MM.1S (cell line): Measurements from ENCODE around the gene ADGRG4.

ENCODE experiments used
- DNase-seq: peaks from one replicate; pipeline ENCODE4 v3.0.0-alpha.2; 2015
- H2AFZ ChIP-seq: fragments of 300-600 bp; sonication (generic); 2 replicates; pipeline ENCODE4 v1.6.0; 2016; ENCODE audit warnings: antibody characterized with exemption, low read length
- H3F3A ChIP-seq: fragments of 300-600 bp; sonication (generic); 2 replicates; pipeline ENCODE4 v1.6.1; 2016; ENCODE audit warnings: mild to moderate bottlenecking, antibody characterized with exemption, low read length, moderate library complexity, mixed read lengths; ENCODE audit not compliant: insufficient read depth
- H3K27ac ChIP-seq: fragments of 300-600 bp; sonication (generic); 2 replicates; pipeline ENCODE4 v1.5.1; 2016; ENCODE audit warnings: mild to moderate bottlenecking, low read length
- H3K27me3 ChIP-seq: fragments of 300-600 bp; sonication (generic); replicated peaks from 2 replicates; pipeline ENCODE4 v1.6.0; 2016; ENCODE audit warnings: low read length; ENCODE audit not compliant: insufficient read depth
- H3K36me3 ChIP-seq: fragments of 300-600 bp; sonication (generic); replicated peaks from 2 replicates; pipeline ENCODE4 v1.6.1; 2016; ENCODE audit warnings: mild to moderate bottlenecking, low read length, mixed read lengths; ENCODE audit not compliant: insufficient read depth
- H3K4me1 ChIP-seq: fragments of 300-600 bp; sonication (generic); 2 replicates; pipeline ENCODE4 v1.6.1; 2016; ENCODE audit warnings: low read length, mixed read lengths
- H3K4me2 ChIP-seq: fragments of 300-600 bp; sonication (generic); 2 replicates; pipeline ENCODE4 v1.6.0; 2016; ENCODE audit warnings: low read depth, low read length
- H3K4me3 ChIP-seq: fragments of 300-600 bp; sonication (generic); 2 replicates; pipeline ENCODE4 v1.5.1; 2016; ENCODE audit warnings: low read length, mixed read lengths
- H3K79me2 ChIP-seq: fragments of 300-600 bp; sonication (generic); 2 replicates; pipeline ENCODE4 v1.6.1; 2016; ENCODE audit warnings: mixed run types, low read length, mixed read lengths
- H3K9ac ChIP-seq: fragments of 300-600 bp; sonication (generic); 2 replicates; pipeline ENCODE4 v1.6.1; 2016; ENCODE audit warnings: low read length, mixed read lengths
- H3K9me2 ChIP-seq: fragments of 300-600 bp; sonication (generic); replicated peaks from 2 replicates; pipeline ENCODE4 v1.6.1; 2016; ENCODE audit warnings: mild to moderate bottlenecking, low read length, mixed read lengths; ENCODE audit not compliant: insufficient read depth
- H3K9me3 ChIP-seq: fragments of 300-600 bp; sonication (generic); replicated peaks from 2 replicates; pipeline ENCODE4 v1.6.1; 2016; ENCODE audit warnings: mild to moderate bottlenecking, low read length, mixed read lengths; ENCODE audit not compliant: insufficient read depth
- H4K20me1 ChIP-seq: fragments of 300-600 bp; sonication (generic); 2 replicates; pipeline ENCODE4 v1.6.1; 2016; ENCODE audit warnings: mild to moderate bottlenecking, low read length, moderate library complexity, mixed read lengths; ENCODE audit not compliant: insufficient read depth
- EZH2 ChIP-seq: fragments of 300-600 bp; sonication (generic); optimal IDR thresholded peaks from 2 replicates; pipeline ENCODE3; 2017; ENCODE audit warnings: low read depth, mild to moderate bottlenecking, antibody characterized with exemption, low read length, mixed read lengths
- EZH2phosphoT487 ChIP-seq: fragments of 300-600 bp; sonication (generic); IDR thresholded peaks from 2 replicates; pipeline ENCODE4 v1.6.1; 2018; ENCODE audit warnings: antibody characterized with exemption, low read length
- TF ChIP-seq, protein P1 (sequence below): fragments of 300-600 bp; sonication (generic); IDR thresholded peaks from 2 replicates; pipeline ENCODE4 v1.5.1; 2016; ENCODE audit warnings: antibody characterized with exemption, low read length, mixed read lengths

Gene ADGRG4

DNA sequence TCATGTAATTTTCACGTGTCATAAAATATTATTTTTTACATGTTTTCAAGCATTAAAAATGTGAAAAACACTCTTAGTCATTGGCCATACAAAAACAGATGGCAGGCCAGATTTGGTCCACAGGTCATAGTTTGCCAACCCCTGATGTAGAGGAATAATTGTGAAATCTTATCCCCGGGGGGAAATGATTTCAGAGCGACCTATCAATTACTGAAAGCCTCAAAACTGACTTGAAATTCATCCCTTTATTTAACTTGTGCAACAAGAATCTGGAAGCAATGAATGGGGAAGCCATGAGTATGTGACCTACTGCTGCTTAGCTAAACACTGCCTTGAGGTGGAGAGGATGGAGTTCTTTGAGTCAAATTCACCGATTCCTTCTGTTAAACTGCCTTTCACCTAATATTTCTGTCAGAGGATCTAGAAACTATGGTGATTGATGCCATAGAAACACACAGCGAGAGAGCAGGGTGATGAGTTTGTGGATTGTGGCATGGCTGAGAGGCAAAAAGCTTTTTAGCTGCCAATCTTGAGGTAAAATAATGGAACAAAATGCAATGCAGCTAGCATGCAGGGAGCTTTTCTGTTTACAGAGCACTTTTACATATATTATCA is 156.6 kb downstream of the ADGRG4 start:
- Histone ChIP-seq H3K9me3 (no peaks in the 10 kb centered on the region), H3K79me2 (no peaks in the 10 kb centered on the region), H3K4me2 (no peak overlapping the region), H3K36me3 (no peaks in the 10 kb centered on the region), H3K4me3 (no peak overlapping the region), H2AFZ (no peak overlapping the region), H3K9me2 (no peaks in the 10 kb centered on the region), H3K27me3 (no peaks in the 10 kb centered on the region), H3K27ac (no peak overlapping the region), H4K20me1 (no peaks in the 10 kb centered on the region), H3K9ac (no peak overlapping the region), H3K4me1 (no peaks in the 10 kb centered on the region), H3F3A (no peaks in the 10 kb centered on the region)
- no peak for DNase-seq
- TF ChIP-seq EZH2phosphoT487 (no peak), EZH2 (no peak)
- TF ChIP-seq, protein P1, sequence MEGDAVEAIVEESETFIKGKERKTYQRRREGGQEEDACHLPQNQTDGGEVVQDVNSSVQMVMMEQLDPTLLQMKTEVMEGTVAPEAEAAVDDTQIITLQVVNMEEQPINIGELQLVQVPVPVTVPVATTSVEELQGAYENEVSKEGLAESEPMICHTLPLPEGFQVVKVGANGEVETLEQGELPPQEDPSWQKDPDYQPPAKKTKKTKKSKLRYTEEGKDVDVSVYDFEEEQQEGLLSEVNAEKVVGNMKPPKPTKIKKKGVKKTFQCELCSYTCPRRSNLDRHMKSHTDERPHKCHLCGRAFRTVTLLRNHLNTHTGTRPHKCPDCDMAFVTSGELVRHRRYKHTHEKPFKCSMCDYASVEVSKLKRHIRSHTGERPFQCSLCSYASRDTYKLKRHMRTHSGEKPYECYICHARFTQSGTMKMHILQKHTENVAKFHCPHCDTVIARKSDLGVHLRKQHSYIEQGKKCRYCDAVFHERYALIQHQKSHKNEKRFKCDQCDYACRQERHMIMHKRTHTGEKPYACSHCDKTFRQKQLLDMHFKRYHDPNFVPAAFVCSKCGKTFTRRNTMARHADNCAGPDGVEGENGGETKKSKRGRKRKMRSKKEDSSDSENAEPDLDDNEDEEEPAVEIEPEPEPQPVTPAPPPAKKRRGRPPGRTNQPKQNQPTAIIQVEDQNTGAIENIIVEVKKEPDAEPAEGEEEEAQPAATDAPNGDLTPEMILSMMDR: no peak

DNA sequence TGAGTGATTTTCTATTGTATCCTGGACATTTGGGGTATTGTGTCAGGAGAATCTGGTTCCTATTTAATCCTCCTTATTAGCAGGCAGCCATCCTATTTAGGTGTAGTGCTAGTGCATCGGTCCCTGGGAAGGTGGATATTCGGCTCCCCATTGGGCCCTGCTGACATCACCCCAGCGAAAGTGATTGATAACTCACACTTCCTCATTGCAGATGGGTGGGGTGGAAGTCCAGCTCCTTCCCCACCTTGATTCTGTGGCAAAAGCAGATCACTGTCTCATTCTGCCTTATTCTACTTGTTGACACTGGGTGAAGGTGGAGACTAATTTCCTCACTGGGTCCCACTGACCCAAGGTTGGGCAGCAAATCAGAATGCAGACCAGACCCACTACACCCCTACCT is 163.8 kb downstream of the ADGRG4 start:
- H3K36me3 ChIP-seq: no peaks in the 10 kb centered on the region
- H3K27me3 ChIP-seq: no peaks in the 10 kb centered on the region
- H3K9me2 ChIP-seq: no peaks in the 10 kb centered on the region
- no peak overlapping the region for H2AFZ ChIP-seq
- H3K4me3 ChIP-seq: no peak overlapping the region
- H4K20me1 ChIP-seq: no peaks in the 10 kb centered on the region
- H3K9me3 ChIP-seq: no peaks in the 10 kb centered on the region
- TF ChIP-seq, protein P1: no peak
- TF ChIP-seq EZH2: no peak
- TF ChIP-seq EZH2phosphoT487: no peak
- no peaks in the 10 kb centered on the region for H3K4me1 ChIP-seq
- no peaks in the 10 kb centered on the region for H3K79me2 ChIP-seq
- no peak for DNase-seq
- H3K9ac ChIP-seq: no peak overlapping the region
- H3F3A ChIP-seq: no peaks in the 10 kb centered on the region
- H3K4me2 ChIP-seq: no peak overlapping the region
- H3K27ac ChIP-seq: no peak overlapping the region
